ENCODE results near the gene EMC1.
"Not testable (repeated sequence)": the region's sequence is repeated elsewhere in the genome, so short reads cannot be mapped to it uniquely, and the experiment has no call there.

EMC1 gene

DNA sequence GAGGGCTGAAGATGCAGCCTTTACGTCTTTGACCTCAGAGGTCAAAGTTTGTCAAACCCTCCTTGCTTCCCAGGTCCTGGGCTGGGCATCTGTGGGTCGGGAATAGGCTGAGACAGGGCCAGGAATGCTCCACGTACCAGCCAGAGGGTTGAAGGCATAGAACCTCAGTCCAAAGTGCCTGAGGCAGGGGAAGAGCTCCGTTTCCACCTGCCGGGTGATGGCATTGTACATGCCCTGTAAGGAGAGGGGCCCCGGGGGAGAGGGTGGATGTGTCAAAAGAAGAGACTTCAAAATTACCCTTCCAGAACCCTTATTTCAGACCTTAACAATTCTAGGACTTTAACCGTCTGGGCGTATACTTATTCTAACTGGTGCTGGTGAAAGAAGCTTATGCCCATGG is 33.6 kb upstream of the EMC1 start:
- DNase-seq (ENCODE audit: extremely low read depth, low read depth) = no peak
- TF ChIP-seq, protein P1, sequence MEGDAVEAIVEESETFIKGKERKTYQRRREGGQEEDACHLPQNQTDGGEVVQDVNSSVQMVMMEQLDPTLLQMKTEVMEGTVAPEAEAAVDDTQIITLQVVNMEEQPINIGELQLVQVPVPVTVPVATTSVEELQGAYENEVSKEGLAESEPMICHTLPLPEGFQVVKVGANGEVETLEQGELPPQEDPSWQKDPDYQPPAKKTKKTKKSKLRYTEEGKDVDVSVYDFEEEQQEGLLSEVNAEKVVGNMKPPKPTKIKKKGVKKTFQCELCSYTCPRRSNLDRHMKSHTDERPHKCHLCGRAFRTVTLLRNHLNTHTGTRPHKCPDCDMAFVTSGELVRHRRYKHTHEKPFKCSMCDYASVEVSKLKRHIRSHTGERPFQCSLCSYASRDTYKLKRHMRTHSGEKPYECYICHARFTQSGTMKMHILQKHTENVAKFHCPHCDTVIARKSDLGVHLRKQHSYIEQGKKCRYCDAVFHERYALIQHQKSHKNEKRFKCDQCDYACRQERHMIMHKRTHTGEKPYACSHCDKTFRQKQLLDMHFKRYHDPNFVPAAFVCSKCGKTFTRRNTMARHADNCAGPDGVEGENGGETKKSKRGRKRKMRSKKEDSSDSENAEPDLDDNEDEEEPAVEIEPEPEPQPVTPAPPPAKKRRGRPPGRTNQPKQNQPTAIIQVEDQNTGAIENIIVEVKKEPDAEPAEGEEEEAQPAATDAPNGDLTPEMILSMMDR (IDR thresholded peaks at IDR 0.05; ENCODE audit: low read depth, low read length) = no peak

DNA sequence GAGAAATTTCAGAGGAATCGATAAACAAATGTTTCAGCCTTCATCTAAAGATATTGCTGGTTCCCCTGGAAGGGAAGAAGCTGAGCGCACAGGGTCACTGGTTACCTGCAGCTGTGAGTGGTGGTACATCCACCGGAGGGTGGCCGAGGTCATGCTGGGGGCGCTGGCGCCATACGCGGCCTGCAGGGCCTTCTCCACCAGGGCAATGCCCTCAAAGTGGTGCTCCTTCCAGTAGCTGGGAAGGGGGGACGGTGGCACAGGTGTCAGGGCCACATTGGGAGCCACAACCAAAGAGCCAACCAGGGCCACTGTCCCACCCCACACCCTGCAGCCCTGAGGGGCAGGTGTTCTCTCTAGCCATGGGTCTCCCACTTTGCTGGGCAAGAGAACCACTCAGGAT is 32.6 kb upstream of the EMC1 start:
- TF ChIP-seq, protein P1 (IDR thresholded peaks at IDR 0.05; ENCODE audit: low read depth, low read length) = no peak
- no peak for DNase-seq (ENCODE audit: extremely low read depth, low read depth)

DNA sequence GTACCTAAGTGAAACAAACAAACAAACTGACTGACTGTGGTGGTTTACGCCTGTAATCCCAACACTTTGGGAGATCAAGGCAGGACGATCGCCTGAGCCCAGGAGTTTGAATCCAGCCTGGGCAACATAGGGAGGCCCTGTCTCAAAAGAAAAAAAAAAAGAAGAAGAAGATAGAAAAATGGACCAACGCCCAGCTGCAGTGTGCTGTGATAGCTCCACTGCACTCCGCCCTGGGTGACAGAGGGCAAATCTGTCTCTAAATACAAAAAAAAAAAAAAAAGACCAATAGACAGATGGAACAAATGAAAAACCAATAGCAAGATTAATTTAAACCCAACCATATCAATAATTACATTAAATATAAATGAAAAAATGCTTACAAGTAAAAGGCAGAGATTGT is 23.3 kb upstream of the EMC1 start:
- TF ChIP-seq, protein P1 (IDR thresholded peaks at IDR 0.05; ENCODE audit: low read depth, low read length) = no peak
- no peak for DNase-seq (ENCODE audit: extremely low read depth, low read depth)

DNA sequence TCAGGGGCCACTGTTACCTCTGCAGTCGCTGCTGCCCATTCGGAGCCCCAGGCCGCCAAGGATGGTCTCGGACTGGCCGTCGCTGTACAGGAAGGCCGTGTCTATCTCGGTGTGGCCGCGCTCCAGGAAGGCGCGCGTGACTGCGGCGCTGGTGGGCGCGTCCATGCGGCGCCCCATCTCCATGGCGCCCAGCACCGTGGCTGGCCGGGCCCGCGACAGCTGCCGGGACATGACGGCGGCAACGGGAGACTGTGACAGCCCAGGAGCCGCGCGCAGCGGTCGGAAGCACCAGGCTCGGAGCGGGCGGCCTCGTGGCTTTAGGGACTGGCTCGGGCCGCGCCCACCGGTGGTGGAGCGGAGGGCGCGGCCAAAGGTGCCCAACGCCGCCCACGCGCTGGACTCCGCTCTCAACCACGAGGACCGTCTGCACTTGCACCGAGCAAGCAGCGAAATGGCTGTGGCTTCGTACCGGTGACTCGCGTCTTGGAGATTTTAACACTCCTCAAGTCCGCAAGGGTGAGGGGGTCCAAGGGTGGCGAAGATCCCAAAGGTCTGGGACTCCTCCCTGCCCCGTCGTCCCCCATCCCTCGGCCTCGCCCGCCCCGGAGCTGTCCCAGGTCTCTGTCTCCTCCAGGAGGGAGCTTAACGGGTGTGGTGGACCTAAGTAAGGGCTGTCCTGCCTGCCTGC is 22.7 kb upstream of the EMC1 start:
- DNase-seq (ENCODE audit: extremely low read depth, low read depth) = not testable (repeated sequence)

DNA sequence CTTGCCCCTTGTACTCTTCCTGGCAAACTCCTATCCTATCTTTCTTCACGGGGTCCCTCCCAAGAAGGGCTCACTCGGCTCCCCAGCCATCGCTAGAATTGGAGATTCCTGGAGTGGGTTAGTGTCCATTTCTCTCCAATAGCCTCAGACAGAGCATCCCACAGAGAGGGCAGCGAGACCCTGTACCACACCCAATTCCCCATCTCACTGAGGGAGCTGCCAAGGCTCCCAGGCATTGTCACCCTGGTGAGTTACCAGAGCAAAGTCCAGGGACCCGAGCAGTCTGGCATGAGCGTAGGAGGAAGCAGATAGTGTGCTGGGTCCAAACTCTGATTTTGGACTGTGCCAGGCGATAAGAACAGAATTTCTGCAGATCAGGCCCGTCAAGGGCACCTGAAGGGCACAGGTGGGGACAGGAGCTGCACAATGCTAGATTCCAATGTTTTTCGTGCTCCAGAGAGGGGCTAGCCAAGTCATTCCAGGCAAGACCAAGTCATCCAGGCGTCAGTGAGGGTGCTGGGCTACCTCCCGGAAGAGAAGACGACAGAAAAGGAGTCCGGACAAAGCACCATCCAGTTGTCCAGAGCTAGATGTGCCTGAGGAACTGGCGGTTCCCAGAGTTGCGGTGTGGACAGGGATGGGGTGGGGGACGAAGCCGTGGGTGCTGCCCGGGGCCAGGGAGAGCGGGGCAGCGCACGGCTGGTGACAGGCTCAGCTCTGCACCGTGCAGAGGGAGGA is 22.0 kb upstream of the EMC1 start:
- TF ChIP-seq, protein P1 (IDR thresholded peaks at IDR 0.05; ENCODE audit: low read depth, low read length) = no peak
- DNase-seq (ENCODE audit: extremely low read depth, low read depth) = no peak

DNA sequence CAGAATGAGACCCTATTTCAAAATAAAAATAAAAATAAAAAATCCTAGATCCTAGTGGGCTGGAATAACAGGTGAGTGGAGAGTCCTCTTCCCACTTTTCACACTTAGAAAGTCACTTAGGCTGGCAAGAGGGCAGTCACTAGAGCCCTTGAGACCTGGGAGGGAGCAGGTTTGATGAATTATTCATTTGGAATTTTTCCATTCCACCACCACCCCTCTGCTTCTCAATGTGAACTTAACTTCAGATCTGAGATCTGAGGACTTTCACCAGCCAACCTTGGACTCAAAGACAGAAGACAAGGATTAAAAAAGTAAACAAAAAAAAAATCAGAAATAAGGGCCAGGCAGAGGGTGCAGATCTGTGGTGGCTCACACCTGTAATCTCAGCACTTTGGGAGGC is 20.7 kb upstream of the EMC1 start:
- DNase-seq (ENCODE audit: extremely low read depth, low read depth) = no peak
- TF ChIP-seq, protein P1 (IDR thresholded peaks at IDR 0.05; ENCODE audit: low read depth, low read length) = no peak

DNA sequence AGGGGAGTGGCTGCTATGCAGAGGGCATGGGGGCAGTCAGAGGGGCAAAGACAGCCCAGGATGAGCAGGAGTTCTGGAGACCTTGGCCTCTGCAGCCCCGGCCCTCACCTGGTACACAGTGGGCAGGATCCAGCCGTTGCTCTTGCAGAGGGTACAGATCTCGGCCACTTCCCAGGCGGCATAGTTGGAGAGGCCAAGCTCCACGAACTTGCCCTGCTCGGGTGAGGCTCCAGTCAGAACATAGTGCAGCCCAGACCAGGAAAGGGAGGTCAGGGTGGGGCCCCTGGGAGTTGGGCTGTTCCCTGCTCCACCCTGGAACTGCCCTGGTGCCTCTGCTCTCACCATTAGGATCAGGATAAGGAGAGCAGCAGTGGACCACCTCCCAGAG is 19.0 kb upstream of the EMC1 start:
- not testable (repeated sequence) for DNase-seq (ENCODE audit: extremely low read depth, low read depth)

DNA sequence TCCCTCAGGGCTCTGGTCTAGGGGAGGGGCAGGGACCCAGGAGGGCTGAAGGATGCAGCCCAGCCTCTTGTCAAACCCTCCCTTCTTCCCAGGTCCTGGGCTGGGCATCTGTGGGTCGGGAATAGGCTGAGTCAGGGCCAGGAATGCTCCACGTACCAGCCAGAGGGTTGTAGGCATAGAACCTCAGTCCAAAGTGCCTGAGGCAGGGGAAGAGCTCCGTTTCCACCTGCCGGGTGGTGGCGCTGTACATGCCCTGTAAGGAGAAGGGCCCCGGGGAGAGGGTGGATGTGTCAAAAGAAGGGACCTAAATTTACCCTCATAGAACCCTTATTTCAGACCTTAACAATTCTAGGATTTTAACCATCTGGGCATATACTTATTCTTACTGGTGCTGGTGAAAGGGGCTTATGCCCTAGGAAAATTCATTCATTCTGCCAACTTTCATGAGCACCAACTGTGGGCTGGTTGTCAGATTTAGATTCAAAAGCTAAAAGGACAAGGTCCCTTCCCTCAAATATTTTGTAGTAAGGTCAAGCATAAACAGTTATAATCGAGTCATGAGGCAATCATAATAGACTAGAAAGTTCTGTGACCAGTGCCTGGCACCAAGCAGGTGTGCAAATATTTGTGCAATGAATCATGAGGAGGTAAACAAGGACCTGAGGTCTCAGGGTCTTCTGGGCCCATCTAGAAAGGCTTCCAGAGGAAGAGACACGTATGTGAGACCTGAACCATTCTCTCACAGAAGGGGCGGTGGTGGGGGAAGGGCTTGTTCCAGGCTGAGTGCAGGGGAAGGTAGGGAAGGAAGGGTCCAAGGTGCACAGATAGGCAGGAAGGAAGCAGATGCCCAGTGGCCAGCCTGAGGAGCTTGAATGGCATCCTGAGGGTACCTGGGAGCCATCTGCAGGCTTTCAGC is 18.4 kb upstream of the EMC1 start:
- DNase-seq (ENCODE audit: extremely low read depth, low read depth) = not testable (repeated sequence)
